Measurements from ENCODE around the gene SLC4A5.
"Not testable (repeated sequence)": the region's sequence is repeated elsewhere in the genome, so short reads cannot be mapped to it uniquely, and the experiment has no call there.

The SLC4A5 gene

DNA sequence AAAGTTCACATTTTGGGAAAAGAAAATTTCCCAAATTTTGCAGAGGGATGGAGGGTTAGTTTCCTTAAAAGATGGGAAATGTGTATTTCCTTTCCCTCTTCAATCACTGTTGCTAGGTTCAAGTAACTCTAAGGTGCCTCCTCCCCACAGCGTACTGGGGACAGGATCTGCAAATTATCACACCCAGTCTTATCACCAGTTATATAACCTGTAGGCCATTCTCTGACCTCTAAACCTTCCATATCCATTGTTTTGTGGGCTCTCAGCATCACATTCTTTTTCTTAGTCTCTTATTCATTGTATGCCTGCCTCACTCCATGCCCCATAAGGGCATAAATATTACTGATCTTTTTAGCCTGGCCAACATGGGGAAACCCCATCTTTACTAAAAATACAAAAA is 148.4 kb downstream of the SLC4A5 start:
- DNase-seq = no peak

DNA sequence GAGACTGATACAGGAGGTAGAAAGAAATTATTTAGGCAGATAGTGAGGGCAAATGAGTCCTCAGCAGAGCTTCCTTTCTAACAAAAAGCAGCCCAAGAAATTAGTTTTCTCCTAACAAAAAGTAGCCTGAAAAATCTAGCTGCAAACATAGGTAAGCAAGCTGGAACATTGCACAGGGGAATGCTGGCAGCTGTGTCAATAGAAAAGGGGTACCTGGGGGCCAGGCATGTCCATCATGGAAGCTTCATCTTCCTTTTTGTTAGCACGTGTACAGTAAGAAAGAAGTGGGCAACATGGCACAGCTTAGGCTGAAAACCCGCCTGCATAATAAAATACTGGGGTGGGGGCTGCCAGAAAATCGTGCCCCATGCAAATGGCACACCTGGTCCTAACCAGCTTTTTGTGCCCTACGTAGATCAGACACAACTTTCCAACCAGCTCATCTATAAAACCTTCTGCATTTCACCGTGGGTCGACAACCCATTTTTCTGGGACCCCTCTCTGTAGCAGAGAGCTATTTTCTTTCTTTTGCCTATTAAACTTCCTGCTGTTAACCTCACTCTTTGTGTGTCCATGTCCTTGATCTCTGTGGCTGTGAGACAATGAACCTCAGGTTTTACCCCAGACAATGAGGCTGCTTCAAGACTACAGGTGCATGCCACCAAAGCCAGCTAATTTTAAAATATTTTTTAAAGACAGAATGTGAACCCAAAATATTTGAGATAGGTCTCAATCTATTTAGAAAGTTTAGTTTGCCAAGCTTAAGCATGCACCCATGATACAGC is 151.4 kb downstream of the SLC4A5 start:
- no peak for DNase-seq

DNA sequence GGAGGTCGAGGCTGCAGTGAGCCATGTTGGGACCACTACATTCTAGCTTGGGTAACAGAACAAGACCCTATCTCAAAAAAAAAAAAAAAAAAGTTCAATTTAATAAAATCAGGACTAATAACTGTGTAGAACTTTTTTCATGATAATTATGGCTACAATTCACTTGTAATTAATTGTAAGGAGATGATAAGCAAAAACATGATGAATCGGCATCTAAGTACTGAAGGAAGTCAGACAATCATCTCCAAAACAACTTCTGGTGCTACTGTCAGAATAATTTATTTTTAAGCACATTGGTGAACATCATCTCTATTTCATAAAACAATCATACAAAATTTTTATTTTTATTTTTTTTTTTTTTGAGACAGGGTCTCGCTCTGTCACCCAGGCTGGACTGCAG is 154.5 kb downstream of the SLC4A5 start:
- DNase-seq = no peak

DNA sequence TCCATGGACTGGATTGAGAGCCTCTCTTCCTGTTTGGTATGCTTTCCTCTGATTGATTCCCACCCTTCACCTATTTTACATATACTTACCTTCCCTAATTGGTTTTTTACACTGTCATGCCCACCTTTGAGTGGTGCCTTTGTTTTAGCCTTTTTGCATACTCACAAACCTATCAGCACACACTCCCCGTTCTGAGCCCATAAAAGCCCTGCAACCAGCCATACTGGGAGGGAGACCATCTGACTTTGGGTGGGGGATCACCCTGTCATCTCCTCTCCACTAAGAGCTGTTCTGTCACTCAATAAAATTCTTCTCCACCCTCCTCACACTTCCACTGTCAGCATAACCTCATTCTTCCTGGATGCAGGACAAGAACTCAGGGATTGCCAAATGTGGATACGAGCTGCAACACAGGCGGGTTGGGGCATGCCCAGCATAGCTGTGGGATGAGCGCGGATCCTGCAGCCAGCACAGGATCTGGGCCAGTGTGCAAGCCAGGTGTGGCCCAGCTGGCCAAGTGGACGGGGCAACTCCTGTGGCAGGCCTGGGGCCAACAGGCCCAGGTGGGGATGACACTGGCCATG is 155.1 kb downstream of the SLC4A5 start:
- no peak for DNase-seq

DNA sequence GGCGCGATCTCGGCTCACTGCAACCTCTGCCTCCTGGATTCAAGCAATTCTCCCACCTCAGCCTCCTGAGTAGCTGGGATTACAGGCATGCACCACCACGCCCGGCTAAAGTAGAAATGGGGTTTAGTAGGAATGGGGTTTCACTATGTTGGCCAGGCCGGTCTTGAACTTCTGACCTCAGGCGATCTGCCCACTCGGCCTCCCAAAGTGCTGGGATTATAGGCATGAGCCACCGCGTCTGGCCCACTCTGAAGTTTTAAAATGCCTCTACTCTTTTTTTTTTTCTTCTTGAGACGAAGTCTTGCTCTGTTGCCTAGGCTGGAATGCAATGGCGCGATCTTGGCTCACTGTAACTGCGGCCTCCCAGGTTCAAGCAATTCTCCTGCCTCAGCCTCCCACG is 156.5 kb downstream of the SLC4A5 start:
- not testable (repeated sequence) for DNase-seq

DNA sequence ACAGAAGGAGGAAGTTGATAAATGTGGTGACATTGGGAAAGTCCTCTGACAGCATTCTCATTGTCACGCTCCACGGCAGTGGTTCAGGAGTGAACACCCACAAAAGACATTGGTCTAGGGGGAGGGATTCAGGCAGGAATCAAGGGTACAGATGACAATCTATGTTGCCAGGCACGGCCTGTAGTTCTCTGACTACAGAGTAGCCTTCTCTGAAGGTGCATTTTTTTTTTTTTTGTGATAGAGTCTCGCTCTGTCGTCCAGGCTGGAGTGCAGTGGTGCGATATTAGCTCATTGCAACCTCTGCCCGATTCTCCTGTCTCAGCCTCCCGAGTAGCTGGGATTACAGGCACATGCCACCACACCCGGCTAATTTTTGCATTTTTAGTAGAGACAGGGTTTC is 157.2 kb downstream of the SLC4A5 start:
- peak; percentile 13 for DNase-seq

DNA sequence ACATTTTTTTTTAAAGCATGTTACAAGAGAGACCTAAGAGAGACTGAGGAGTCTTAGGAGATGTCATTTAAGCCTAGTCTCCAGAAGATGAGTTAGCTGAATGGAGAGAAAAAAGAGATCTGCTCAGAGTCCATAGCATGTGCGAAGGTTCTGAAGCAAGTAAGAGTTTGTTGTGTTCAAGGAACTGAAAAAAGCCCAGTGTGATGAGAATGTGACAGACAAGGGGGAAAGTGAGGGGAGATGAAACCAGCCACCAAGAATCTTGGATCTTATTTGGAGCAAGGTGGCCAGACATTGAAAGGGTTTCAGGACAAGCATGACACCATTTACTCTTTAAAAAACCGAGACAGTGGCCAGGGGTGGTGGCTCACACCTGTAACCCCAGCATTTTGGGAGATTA is 159.3 kb downstream of the SLC4A5 start:
- DNase-seq = no peak

DNA sequence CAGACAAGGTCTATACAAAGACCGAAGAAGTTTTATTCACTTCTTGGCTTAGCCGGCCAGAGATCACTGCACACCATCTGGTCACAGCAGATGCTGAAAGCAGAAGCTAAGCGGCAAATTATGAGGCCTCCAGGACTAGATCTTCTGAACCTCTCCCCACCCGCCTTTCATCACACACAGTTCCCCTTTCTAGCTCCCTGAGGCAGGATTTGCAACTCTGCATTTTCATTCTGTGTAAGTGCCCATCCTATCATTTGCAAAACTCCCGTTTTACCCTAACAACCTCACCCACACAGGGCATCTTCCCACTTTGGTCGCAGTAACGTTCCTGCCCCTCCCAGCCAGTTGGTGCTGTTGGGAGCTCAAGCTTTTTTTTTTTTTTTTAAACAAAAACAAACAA is 161.5 kb downstream of the SLC4A5 start:
- DNase-seq = no peak

DNA sequence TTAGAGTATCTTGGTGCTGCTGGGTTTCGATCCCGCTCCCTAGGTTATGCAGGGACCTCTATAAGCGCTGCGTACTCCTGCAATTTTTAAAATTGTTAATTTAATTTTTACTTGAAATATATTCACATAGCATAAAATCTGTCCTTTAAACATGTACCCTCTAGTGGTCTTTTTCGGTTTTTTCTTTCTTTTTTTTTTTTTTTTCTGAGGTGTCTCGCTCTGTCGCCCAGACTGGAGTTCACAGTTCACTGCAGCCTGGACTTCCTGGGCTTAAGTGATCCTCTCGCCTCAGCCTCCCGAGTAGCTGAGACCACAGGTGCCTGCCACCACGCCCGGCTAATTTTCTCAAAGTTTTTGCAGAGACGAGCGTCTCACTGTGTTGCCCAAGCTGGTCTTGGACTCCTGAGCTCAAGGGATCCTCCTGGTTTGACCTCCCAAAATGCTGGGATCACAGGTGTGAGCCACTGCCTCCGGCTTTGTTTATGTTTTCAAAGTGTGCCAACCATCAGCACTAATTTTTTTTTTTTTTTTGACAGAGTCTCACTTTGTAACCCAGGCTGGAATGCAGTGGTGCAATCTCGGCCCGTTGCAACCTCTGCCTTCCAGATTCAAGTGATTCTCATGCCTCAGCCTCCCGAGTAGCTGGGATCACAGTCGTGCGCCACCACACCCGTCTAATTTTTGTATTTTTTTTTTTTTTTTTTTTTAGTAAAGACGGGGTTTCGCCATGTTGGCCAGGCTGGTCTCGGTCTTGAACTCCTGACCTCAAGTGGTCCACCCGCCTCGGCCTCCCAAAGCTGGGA is 164.0 kb downstream of the SLC4A5 start:
- DNase-seq = no peak

DNA sequence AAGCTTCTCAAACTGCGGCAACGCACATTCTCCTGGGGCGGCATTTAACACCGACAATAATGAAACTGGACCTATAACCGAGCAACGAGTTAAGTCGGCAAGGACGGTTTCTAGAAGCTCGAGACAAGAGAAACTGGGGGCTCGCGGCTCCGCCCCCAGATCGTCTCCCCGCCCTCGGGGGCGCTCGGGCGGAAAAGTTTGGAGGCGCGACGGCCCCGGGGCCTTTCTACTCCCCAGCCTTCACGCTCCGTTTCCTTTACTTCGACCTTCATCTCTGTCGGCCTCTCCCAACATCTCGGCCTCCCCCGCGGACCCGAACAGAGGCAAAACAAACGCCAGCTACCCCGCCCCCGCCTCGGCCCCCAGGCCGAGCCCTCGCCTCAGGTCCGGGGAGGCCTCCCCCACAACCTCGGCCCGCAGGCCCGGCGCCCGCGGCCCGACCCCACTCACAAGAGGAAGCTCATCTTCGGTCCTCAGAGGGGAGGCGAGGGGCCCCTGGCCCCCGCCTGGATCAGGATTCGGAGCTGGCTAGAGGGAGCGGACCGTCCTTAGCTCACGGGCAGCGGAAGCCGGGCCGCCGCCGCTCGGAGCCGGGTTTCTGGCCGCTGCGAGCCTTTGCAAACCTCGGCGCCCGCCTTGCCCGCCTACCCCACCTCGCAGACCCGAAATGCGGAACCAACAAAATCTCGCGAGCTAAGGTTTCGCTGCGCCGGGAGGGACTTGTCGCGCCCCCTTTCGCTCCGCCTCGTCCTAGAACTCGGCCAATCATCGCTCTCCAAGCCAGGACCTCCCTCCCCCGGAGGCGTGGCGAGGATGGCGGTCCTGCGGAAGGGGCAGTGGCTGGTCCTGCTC is 164.8 kb downstream of the SLC4A5 start, which contains the start of gene MOB1A:
TSS of gene MOB1A (minus strand) at position 669 of the 852 bp plus-strand sequence. CDS start at position 464, 205 bp downstream.
- DNase-seq = peak; percentile 98

DNA sequence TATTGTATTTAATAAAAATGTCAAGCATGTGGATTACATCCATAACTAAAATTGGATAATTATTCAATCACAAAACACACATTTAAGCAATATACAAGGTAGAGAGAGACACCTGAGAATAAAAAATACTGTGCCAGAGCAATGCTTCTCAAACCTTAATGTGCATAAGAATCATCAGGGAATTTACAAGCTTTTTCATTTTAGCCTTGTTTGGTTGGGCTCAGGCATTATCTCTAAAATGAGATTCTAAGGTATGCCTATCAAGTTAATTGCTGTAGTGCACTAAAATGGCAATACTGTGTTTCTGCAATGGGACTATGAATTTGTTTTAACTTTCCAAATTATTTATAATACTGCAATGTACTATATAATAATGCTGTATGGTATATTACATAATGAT is 165.5 kb downstream of the SLC4A5 start:
- no peak for DNase-seq

DNA sequence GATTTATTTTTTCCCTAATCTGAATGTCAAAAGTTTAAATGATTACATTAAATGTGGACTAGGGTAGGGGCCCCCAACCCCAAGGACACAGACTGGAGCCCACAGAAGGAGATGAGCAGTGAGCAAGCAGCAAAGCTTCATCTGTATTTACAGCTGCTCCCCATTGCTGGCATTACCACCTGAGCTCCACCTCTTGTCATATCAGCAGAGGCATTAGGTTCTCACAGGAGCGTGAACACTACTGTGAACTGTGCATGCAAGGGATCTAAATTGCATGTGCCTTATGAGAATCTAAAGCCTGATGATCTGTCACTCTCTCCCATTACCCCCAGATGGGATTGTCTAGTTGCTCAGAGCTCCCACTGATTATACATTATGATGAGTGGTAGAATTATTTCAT is 168.3 kb downstream of the SLC4A5 start:
- DNase-seq = no peak

DNA sequence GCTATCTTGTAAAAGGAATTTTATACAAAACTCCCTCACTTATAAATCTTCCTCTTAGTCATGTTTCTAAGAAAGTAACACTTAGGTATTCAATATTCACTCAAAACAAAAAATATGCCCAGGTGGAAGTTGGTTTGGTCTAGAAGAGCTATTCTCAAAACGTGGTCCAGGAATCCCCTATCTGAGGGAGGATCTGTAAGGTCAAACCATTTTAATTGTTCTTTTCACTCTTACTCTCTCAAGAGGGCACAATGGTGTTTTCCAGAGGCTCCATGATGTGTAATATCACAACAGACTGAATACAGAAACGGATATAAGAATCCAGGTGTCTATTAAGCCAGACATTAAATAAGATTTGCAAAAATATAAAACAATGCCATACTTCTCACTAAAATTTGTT is 174.5 kb downstream of the SLC4A5 start:
- DNase-seq = no peak
